HG03442 (cell line): ENCODE measurements around the gene SERPINA12.
A peak's percentile ranks its signal among the peaks of the same experiment; 100 is the strongest.

ENCODE experiments used
- ATAC-seq: cut with Tn5 transposase; IDR thresholded peaks from one replicate; pipeline ENCODE4 v1.9.1; 2021; ENCODE audit warnings: mild to moderate bottlenecking, moderate library complexity; ENCODE audit not compliant: unreplicated experiment

Gene SERPINA12, protein sequence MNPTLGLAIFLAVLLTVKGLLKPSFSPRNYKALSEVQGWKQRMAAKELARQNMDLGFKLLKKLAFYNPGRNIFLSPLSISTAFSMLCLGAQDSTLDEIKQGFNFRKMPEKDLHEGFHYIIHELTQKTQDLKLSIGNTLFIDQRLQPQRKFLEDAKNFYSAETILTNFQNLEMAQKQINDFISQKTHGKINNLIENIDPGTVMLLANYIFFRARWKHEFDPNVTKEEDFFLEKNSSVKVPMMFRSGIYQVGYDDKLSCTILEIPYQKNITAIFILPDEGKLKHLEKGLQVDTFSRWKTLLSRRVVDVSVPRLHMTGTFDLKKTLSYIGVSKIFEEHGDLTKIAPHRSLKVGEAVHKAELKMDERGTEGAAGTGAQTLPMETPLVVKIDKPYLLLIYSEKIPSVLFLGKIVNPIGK

DNA sequence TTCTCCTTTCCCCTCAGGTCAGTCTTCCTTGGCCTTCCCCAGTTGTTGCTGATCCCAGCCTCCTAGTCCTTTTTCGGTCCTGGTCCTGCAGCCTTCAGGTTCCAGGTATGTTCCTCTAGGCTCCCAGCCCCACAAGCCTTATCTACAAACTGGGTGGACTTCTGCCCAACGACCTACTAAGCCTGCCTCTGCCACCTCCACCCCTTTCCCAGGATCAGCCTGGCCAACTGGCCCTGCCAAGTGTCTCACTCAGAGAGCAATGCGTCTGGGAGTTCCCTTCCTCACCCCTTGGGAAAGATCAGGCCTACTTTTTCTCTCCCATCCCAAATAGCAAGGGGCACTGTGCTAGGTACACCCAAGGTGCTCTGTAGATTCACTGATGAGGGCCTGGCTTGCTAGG, at the start of gene SERPINA12:
TSS of gene SERPINA12 (minus strand) at position 114 of the 400 bp plus-strand sequence. CDS start 11,072 bp downstream, outside the sequence.
- no peak for ATAC-seq

DNA sequence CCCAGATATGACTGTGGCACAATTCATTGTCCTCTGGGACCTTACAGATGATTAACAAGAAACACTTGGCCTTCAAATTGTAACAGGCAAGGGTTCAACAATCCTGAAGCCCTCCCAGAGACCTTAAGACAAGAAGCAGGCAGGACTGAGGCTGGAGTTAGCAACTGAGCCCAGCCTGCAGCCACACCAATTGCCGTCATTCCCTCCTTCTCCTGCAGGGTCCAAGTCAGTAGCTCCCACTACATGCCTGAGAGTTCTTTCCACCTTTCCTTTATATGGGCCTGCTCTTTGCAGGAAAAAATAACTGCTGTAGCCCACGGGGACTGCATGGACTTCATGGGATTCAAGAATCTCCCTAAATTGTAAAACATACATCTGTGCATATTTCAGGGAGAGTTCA, 49.6 kb upstream of the SERPINA12 start:
- no peak for ATAC-seq

DNA sequence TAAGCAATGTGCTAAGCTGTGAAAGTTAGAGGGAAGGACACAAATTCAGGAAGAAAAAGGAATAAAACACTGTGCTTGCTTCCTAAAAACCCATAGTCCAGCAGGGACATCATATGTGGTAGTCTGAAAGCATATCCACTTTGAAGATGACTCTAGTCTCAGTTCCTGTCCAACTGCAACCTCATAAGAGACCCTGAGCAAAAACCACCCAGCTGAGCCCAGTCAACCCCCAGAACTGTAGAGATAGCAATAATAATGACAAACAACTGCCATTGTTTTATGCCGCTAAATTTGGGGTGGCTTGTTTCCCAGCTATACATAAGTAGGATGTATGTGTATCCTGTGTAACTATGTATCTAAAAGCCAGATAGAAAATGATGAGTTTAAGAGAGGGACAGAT, 48.1 kb upstream of the SERPINA12 start:
- no peak for ATAC-seq

DNA sequence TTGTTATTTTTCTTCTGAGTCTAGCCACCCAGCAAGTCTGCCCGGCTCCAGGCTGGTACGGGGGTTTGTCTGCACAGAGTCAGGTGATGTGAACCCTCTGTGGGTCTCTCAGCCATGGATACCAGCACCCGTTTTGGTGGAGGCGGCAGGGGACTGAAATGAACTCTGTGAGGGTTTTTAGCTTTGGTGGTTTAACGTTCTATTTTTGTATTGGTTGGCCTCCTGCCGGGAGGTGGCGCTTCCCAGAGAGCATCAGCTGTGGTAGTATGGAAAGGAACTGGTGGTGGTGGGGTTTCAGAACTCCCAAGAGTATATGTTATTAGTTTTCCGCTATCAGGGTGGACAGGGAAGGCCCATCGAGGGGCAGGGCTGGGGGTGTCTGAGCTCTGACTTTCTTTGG, 46.7 kb upstream of the SERPINA12 start:
- no peak for ATAC-seq

DNA sequence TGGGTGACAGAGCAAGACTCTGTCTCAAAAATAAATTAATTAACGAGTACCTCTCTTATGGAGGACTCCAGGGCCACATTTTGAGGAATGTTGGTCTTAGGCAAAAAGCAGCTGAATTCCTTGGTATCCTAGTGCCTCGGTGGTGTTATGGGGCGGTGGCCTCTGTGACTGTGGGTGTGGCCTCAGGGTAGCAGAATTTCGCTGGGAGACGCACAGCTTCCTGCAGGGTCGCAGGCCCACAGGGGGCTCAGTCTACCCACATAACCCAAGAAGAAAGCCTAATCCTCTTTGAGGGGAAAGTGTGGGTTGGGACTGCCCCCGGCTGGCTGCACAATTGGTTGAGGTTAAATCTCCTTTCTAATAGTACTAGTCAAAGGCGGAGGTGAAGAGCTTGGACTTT, 40.8 kb upstream of the SERPINA12 start:
- ATAC-seq, result no peak

DNA sequence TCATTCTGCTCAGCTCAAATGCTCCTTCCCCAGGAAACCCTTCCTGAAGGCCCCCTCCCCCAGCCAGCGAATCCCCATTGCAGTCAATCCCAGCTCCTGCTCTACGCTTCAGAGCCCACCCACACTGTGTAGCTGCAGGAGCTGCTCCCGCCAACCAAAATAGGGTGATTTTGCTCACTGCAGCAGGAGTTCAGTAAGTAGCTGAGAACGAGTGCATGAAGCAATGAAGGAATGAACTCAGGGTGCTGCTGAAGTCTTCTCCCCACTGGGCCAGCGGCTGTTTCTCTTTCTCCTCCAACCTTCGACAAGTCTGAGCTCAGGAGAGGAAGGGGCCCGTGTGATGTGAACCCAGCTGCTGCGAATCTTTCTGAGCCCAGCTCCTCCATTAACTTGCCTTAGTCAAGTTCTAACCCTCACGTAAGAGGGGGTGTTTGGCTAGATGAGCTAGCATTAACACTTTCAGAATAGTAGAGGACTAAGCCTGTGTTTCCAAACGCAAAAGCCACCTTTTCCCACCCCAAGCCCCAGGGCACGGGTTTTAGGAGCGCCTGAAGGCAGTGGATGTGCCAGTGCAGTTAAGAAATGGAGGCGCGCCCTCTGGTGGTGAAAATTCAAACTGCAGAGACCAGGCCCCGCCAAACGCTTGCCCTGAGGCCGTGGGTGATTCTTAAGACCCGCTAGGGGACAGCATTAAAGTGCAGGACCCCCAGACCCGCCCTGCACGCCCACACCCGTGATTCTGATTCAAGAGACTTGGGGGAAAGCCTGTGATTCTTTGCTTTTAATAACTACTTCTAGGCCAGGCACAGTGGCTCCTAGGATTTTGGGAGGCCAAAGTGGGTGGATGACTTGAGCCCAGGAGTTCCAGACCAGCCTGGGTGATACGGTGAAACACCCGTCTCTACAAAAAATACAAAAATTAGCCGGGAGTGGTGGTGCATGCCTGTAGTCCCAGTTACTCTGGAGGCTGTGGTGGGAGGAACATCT, 40.0 kb upstream of the SERPINA12 start:
- ATAC-seq, result peak; percentile 46

DNA sequence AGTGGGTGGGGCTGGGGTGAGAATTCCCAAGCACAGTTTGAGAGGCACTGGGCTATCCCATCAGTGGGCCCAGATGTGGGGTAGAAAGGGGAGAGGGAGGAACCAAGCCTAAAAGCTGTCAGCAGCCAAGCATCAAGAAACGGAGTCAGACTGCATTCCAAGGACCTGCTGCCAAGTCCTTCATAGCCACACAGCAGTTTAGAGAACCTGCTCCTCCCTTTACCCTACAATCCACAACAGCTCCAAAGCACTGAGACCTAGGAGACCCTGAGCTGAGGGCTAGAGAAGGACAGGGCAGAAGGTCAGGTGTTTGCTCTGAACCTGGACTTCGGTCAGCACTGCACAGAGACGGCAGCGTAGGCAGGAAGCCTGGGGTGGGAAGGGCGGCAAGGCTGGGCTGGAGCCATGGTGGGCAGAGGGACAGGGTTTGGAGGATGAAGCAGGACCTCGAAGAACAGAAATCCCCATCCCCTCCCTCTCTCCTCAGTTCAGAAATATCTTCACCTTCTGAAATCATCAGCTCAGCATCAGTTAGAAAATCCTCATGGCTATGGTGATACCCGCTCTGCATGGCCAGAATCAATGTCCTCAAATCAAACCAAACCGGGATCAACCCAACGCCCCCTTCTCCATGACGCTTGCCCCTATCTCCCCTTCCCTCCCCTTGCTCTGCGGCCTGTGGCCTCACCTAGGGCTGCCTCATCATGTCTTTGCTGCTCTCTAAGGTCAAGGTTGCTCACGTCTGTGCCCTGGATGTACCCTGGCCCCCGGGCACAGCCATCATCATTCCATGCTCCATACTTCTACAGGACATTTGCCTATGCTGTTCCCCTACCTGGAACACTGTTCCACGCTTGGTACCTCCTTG, 39.1 kb upstream of the SERPINA12 start:
- ATAC-seq, result no peak

DNA sequence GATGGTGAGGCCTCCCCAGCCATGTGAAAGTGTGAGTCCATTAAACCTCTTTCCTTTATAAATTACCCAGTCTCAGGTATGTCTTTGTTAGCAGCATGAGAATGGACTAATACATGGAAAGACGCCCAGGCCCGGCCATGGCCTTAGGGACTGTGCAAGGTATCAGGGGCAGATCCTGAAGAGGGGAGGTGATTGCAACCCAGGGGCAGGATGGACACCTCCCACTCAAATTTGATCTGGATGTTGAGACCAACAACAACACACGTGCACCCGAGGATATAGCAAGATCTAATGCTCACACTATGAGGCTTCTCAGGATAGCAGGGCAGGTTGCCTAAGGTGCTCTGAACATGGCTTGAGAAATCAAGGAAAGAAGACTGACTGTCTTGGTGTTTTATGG, 38.5 kb upstream of the SERPINA12 start:
- no peak for ATAC-seq

DNA sequence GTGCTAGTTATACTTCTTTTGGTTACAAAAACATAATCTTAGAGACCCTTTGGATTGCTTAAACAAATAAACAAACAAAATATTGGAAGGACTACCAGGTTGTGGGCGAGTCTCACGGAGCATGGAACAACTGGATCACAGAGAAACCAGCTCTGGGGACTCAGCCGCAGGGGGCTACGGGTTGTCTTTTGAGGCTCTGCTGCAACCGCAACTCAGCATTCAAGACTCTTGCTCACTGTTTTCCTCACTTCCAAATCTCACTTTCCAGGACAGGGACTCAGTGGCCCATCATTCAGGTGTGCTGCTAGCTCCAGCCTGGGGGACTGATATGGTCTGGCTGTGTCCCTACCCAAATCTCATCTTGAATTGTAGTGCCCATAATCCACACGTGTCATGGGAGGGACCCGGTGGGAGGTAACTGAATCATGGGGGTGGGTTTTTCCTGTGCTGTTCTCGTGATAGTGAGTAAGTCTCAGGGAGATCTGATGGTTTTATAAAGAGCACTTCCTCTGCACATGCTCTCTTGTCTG, 37.9 kb upstream of the SERPINA12 start:
- no peak for ATAC-seq

DNA sequence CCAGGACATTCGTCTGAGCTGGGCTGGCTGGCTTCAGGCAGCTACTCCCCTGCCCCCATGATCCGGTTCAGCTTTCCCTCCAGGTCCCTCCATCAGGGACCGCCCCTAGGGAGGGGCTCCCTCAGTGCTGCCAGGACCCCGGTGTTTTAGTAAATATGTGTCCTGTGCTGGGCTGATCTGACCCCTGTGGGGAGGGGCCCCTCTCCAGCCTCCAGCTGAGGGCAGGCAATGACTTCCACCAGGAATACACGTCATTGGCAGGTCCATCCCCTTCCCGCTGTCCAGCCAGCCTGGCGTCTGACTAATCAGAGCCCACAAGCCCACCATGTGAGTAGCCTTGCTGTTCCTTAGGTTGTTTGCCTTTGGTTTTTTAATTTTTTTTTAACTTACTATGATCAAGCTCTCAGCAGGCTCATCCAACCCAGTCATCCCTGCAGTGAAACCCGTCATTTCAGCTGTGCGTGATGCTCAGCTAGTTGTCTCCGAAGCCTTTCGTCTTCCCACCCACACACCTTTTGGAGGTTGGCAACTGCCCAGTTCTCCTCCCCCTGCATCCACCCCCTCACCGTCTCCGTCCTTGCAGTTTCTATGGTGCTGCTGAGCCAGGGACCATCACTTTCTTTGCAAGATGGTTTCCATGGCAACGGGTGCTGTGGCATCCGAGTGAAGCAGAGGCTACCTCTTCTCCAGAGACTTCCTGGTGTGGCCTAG, 36.0 kb upstream of the SERPINA12 start:
- ATAC-seq, result no peak

DNA sequence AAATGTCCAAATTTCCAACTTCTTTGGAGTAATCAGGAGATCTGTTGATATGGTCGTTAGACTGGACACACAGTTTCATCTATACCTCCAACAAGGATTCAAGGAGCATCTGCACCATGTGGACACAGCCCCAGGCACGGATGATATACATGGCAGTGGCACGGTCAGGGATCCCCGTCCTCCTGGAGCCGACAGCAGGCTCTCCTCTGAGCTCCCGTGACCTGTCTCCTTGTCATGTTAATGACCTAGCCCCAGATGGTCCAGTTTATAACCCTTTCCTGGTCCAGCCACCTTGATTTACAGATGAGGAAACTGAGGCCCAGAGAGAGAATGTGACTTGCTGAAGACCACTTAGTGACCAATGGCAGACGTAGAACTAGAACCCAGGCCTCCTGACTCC, 35.5 kb upstream of the SERPINA12 start:
- ATAC-seq, result no peak

DNA sequence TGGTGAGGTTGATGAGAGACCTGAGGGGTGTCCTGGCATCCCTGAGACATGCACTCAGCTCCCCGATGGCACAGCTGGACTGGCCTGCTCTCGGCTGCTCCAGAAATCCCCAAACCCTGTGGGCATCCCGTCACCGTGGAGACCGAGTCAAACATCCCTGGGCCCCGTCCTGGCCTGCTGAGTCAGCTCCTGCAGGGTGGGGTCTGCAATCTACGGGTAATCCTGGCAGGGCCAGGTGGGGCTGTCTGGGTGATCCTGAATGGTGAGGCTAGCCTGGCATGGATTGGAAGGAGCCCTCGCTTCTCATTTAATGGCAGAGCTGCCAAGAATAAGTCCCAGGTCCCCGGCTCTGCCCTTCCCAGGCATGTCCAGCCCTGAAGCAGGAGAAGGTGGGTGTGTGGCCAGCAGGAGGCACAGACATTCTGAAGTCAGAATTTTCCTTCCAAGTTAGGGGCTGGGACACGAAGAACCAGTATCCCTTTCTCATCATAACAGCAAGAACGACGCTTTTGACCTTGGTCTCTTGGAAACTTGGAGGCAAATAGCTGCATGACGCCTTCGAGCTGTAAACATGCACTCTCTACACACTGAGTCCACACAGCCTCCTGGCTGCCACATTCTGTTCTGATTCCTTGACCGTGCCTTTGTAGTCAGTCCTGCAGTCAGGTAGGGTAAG, 34.3 kb upstream of the SERPINA12 start:
- no peak for ATAC-seq

DNA sequence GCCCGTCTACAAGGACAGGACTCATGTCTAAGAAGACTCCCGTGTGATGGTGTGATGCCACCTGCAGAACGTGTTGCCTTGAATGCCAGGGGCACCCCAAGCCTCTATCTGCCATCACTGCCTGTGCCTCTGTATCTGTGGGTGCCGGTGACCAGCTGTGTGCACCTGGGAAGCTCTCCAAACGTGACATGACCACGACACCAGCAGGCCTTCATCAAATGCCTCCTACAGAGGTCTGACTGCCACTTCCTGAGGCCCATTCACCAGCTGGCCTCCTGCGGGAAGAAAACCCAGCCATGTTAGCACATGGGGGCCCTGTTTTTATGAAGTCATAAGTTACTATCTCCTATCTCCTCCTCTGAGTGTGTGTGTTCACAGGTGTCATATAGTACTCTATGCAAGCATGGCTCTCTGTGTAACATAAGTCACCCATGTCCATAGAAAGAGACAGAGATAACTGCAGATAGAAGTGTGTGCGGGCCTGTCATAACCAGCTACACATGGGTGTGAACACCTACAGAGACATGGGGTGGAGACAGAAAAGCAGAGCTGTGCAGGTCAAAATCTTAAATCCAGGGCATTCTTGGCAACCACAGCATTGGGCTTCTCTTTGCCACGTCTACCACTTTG, 33.7 kb upstream of the SERPINA12 start:
- ATAC-seq, result no peak

DNA sequence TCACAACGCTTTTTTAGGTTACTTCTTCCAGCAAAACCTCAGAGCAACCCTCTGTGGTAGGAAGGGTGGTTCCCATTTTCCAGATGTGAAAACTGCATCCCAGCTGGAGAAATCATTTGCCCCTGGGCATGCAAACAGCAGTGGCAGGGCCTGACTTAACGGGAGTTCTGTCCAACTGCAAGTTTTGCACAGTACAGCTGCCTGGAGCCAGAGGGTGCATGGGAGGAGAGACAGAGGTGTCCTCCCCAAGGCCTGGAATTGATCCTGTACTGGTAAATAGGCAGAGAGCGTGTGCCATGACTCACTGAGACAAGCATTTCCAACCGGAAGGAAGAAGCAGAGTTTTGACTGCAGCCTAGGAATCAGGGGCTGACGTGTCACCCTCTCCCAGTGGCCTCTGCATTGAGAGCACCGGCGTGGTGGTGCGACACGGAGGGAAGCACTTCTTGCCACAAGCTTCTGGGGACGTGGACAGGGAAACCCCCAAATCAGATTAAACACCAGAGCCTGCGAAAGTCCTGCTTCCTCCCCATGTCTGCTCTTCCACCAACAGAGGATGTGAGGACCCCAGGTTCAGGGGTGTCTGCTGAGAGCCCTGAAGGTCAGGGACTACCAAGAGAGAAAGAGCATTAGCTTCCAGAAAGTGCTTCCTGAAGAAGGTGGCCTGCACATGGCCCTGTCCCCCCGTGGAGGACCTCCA, 33.0 kb upstream of the SERPINA12 start:
- ATAC-seq, result no peak

DNA sequence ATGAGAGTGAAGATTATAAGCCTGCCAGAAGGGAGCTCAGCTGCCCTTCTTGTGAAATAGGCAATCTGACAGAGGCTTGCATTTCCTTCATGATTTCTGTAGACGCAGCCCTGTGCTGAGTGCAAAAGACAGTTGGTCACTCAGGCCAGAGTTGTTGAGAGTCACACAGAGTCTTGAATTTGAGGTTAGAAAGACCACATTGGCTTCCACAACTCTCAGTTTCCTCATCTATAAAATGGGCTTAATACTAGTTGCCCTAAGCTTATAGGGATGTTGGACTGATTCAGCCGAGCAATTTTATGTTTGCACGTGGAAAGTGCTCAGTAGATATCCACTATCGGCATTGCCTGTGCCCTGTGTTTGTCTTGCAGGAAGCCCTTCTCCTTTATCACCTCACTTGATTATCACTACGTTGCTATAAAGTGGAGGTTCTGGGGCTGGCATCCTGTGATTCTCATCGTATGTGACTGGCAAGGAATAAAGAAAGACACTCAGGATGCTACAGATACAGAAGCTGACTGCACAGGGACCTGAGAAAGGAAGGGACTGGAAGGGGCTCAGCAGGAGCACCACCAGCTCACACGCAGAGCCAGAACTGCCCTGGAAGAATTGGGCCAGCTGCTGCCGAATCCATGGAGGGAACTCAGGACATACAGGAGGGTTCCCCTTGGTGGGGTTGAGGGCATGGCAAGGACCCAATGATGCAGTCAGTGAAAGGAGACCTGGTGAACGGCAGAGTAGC, 32.1 kb upstream of the SERPINA12 start:
- ATAC-seq, result no peak

DNA sequence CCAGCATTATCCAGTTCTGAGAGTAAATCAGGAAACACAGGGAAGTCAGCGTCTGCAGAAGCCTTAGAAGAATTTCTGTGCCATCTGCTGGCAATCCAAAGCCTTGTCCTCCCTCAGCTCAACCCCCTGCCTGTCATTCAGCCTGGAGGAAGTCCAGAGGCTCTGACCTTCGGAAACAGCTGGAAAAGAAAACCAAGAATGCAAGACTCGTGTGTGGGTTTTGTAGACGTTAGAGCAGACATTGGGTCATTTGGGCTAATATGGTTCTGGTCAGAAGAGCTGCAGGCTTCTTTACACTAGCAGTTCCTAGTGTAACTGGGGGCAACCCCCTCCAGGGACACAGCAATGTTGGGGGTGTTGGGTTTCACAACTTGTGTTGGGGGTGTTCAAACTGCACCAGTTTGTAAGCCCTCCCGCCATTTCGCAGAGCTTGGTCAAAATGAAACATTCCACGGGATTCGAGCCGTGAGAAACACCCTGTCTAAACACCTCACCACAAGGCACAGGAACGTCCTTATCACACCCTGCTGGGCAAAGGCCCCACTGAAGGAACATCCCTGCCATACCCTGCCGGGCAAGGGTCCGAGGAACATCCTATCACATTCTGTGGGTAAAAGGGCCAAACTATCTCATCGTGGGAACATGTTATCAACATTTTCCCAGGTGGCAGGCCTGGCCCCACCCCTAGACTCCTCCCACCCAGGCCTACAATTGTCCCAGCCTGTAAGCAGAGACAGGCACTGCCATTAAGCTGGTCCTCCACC, 30.9 kb upstream of the SERPINA12 start:
- no peak for ATAC-seq

DNA sequence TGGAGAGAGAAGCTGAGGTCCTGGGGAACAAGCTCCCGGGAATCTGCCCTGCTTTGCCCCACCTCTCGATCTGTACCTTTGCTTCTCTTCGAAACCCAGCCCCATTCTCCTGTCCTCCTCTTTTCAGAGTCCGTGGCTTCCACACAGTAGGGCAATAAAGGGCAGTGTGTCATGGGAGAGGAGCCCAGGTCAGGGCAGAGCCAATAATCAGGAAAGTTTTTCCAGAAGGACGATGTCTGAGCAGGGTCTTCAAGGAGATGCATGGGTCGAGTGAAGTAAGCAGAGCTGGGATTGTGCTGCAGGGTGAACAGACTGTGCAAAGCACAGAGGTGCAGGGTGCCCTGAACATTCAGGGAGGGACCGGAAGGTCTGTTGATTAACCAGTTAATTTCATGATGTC, 29.9 kb upstream of the SERPINA12 start:
- no peak for ATAC-seq
